MG63 (cell line): Measurements from ENCODE around the gene FAM180A. TPM values are rescaled to one million over a fixed set of nuclear protein-coding genes. Genes with fewer than 3 reads are reported as not detected.
"Not testable (repeated sequence)": the region's sequence is repeated elsewhere in the genome, so short reads cannot be mapped to it uniquely, and the experiment has no call there.

ENCODE experiments used
- DNase-seq: peaks from one replicate; pipeline ENCODE4 v3.0.0-alpha.2; 2020
- H3K27me3 ChIP-seq: fragments of 250-450 bp; sonication (Bioruptor Pico); 2 replicates; pipeline ENCODE4 v1.5.1; 2020; ENCODE audit warnings: mild to moderate bottlenecking, moderate library complexity
- H3K36me3 ChIP-seq: fragments of 250-450 bp; sonication (Bioruptor Pico); 2 replicates; pipeline ENCODE4 v1.5.1; 2020; ENCODE audit warnings: mild to moderate bottlenecking, moderate library complexity
- H3K4me3 ChIP-seq: fragments of 250-450 bp; sonication (Bioruptor Pico); 2 replicates; pipeline ENCODE4 v1.5.1; 2020; ENCODE audit warnings: mild to moderate bottlenecking, moderate library complexity
- H3K9me3 ChIP-seq: fragments of 250-450 bp; sonication (Bioruptor Pico); 2 replicates; pipeline ENCODE4 v1.5.1; 2020; ENCODE audit warnings: mild to moderate bottlenecking, moderate library complexity
- total RNA-seq: library from RNA; depleted of rRNA; stranded (reverse); fragments of >200 nt; shearing (Covaris generic); gene quantifications from 2 replicates; pipeline ENCODE4 v1.2.3, GENCODE V29; 2014; ENCODE audit warnings: low replicate concordance

Gene FAM180A
- total RNA-seq, 1 experiment from 2014 or later, result 6.8 TPM

GRCh38 chr7:135755351-135755753, 6.7 kb upstream of the FAM180A start:
- Histone ChIP-seq H3K4me3 (no peak overlapping the region), H3K27me3 (no peaks in the 10 kb centered on the region), H3K36me3 (no peaks in the 10 kb centered on the region), H3K9me3 (no peaks in the 10 kb centered on the region)
- DNase-seq, result peak; percentile 38

- Histone ChIP-seq H3K9me3 (no peaks in the 10 kb centered on the region), H3K27me3 (no peaks in the 10 kb centered on the region), H3K4me3 (no peak overlapping the region), H3K36me3 (no peaks in the 10 kb centered on the region)
- DNase-seq, result no peak
Observed at GRCh38 chr7:135753616-135754413, 5.2 kb upstream of the FAM180A start.

- H3K27me3 ChIP-seq, result no peaks in the 10 kb centered on the region
- peak overlapping the region; percentile 26 for H3K4me3 ChIP-seq
- no peak for DNase-seq
Observed at GRCh38 chr7:135747366-135747765, 1.2 kb downstream of the FAM180A start.

GRCh38 chr7:135745703-135746312, 2.8 kb downstream of the FAM180A start:
- no peaks in the 10 kb centered on the region for H3K36me3 ChIP-seq
- peak; percentile 87 for DNase-seq
- no peaks in the 10 kb centered on the region for H3K9me3 ChIP-seq
- H3K4me3 ChIP-seq, result peak overlapping the region; percentile 7
- no peaks in the 10 kb centered on the region for H3K27me3 ChIP-seq

More at GRCh38 chr7:135747366-135747765, 1.2 kb downstream of the FAM180A start:
- Histone ChIP-seq H3K9me3 (no peaks in the 10 kb centered on the region), H3K36me3 (no peaks in the 10 kb centered on the region)

- H3K27me3 ChIP-seq, result no peaks in the 10 kb centered on the region
- H3K4me3 ChIP-seq, result no peak overlapping the region
- no peaks in the 10 kb centered on the region for H3K36me3 ChIP-seq
- H3K9me3 ChIP-seq, result no peaks in the 10 kb centered on the region
- DNase-seq, result peak; percentile 72
Observed at GRCh38 chr7:135744938-135745702, 3.5 kb downstream of the FAM180A start.

- H3K9me3 ChIP-seq, result no peaks in the 10 kb centered on the region
- no peak overlapping the region for H3K4me3 ChIP-seq
- no peaks in the 10 kb centered on the region for H3K36me3 ChIP-seq
- peak; percentile 58 for DNase-seq
- H3K27me3 ChIP-seq, result no peaks in the 10 kb centered on the region
Observed at GRCh38 chr7:135743907-135744731, 4.5 kb downstream of the FAM180A start.

GRCh38 chr7:135742371-135742770, 6.2 kb downstream of the FAM180A start:
- Histone ChIP-seq H3K27me3 (no peaks in the 10 kb centered on the region), H3K4me3 (no peak overlapping the region), H3K9me3 (no peaks in the 10 kb centered on the region), H3K36me3 (no peaks in the 10 kb centered on the region)
- no peak for DNase-seq

GRCh38 chr7:135741905-135742304, 6.7 kb downstream of the FAM180A start:
- no peak for DNase-seq
- H3K27me3 ChIP-seq, result no peaks in the 10 kb centered on the region
- no peak overlapping the region for H3K4me3 ChIP-seq
- H3K9me3 ChIP-seq, result no peaks in the 10 kb centered on the region
- no peaks in the 10 kb centered on the region for H3K36me3 ChIP-seq

GRCh38 chr7:135740889-135741288, 7.7 kb downstream of the FAM180A start:
- H3K36me3 ChIP-seq, result no peaks in the 10 kb centered on the region
- no peaks in the 10 kb centered on the region for H3K9me3 ChIP-seq
- DNase-seq, result no peak
- no peak overlapping the region for H3K4me3 ChIP-seq
- no peaks in the 10 kb centered on the region for H3K27me3 ChIP-seq

GRCh38 chr7:135737306-135737647, 11.3 kb downstream of the FAM180A start:
- not testable (repeated sequence) for H3K36me3 ChIP-seq, DNase-seq, H3K4me3 ChIP-seq, H3K27me3 ChIP-seq, H3K9me3 ChIP-seq

GRCh38 chr7:135736586-135737305, 11.9 kb downstream of the FAM180A start:
- Histone ChIP-seq H3K27me3 (no peaks in the 10 kb centered on the region), H3K4me3 (no peak overlapping the region), H3K36me3 (0 out of 2 replicates have a peak, but pooled peaks cover 2% of the 10 kb centered on the region), H3K9me3 (no peaks in the 10 kb centered on the region)
- peak; percentile 52 for DNase-seq

GRCh38 chr7:135734343-135734689, 14.3 kb downstream of the FAM180A start:
- DNase-seq, result no peak
- H3K4me3 ChIP-seq, result no peak overlapping the region
- H3K36me3 ChIP-seq, result 0 out of 2 replicates have a peak, but pooled peaks cover 2% of the 10 kb centered on the region
- H3K9me3 ChIP-seq, result no peaks in the 10 kb centered on the region
- H3K27me3 ChIP-seq, result no peaks in the 10 kb centered on the region

- H3K36me3 ChIP-seq, result 0 out of 2 replicates have a peak, but pooled peaks cover 2% of the 10 kb centered on the region
- no peaks in the 10 kb centered on the region for H3K9me3 ChIP-seq
Observed at GRCh38 chr7:135733603-135734342, 14.8 kb downstream of the FAM180A start.

GRCh38 chr7:135731131-135731530, 17.5 kb downstream of the FAM180A start:
- Histone ChIP-seq H3K4me3 (no peak overlapping the region), H3K9me3 (no peaks in the 10 kb centered on the region), H3K27me3 (no peaks in the 10 kb centered on the region), H3K36me3 (0 out of 2 replicates have a peak, but pooled peaks cover 2% of the 10 kb centered on the region)
- no peak for DNase-seq

More at GRCh38 chr7:135733603-135734342, 14.8 kb downstream of the FAM180A start:
- Histone ChIP-seq H3K27me3 (no peaks in the 10 kb centered on the region), H3K4me3 (no peak overlapping the region)
- no peak for DNase-seq

GRCh38 chr7:135729230-135729629, 19.4 kb downstream of the FAM180A start:
- Histone ChIP-seq H3K9me3 (no peaks in the 10 kb centered on the region), H3K36me3 (0 out of 2 replicates have a peak, but pooled peaks cover 2% of the 10 kb centered on the region), H3K4me3 (no peak overlapping the region), H3K27me3 (no peaks in the 10 kb centered on the region)
- DNase-seq, result no peak
